ENCODE data around the gene HSPA9. TPM values are rescaled to one million over a fixed set of nuclear protein-coding genes. Genes with fewer than 3 reads are reported as not detected.
A peak's percentile ranks its signal among the peaks of the same experiment; 100 is the strongest.

HSPA9 gene
- total and polyA plus RNA-seq, 9 of the 15 experiments (the other 6 are each of a cell fraction or from before 2014, with no cell fraction given): 195 to 583 (median 514) TPM

DNA sequence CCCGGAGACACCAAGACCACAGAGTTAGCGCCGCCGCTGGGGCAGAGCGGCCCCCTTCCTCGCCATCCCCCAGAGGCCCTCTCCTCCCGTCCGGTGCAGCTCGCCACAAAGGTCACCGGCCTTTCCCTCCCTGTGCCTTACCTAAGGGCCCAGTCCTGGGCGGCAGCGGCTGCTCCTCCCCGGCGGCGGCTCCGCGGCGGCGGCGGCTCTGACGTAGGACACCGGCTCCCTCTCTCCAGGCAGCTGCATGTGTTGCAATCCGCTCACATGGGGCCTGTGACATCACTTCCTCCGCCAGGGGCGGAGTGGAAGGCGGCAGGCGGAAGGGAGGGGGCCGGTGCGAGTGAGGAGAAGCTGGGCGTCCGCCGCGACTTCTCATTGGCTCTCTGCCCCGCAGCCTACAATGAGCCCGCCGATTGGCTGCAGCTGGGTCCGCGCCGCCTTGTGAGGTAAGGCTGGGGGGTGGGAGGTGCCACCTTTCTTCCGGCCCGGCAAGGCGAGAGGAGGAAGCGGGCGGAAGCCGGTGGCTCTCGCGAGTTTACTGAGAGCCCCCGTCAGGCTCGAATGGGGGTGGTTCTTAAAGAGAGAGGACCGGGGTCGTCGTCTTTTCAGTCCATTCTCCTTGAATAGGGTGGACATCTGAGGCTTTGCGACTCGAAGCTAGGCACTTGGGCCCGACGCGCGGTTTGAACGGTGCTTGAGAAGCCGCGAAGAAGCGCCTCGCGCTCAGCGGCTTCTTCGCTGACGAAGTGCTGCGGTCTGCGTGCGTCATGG lies 32.1 kb downstream of the HSPA9 start, which contains the start of gene ETF1 (continued):
- TF ChIP-seq ZFP1 (CRISPR knock-in tag; IDR thresholded peaks at IDR 0.05) (no peak), CBX2 (IDR thresholded peaks at IDR 0.05; ENCODE audit: insufficient read depth, low read length, poor library complexity, severe bottlenecking) (no peak), KDM1A (IDR thresholded peaks at IDR 0.05) (no peak), EP300 (IDR thresholded peaks at IDR 0.05; ENCODE audit: low read length) (0 out of 2 replicates have a peak, but pooled peaks have one; percentile 13), MED1 (CRISPR knock-in tag; IDR thresholded peaks at IDR 0.05; ENCODE audit: borderline replicate concordance) (no peak), SIN3A (IDR thresholded peaks at IDR 0.05; ENCODE audit: borderline replicate concordance in 2 of 2, control insufficient read depth in 1 of 2, low read depth in 2 of 2, low read length in 2 of 2) (0 out of 4 replicates have a peak, but pooled peaks of 1 of the 2 experiments have one; percentile 58), TCF7L2 (IDR thresholded peaks at IDR 0.05; ENCODE audit: low read depth, low read length) (no peak), NFRKB (IDR thresholded peaks at IDR 0.05; ENCODE audit: low read depth) (peak; percentile 75), ZBED1 (IDR thresholded peaks at IDR 0.05) (no peak), KLF6 (CRISPR knock-in tag; IDR thresholded peaks at IDR 0.05; ENCODE audit: borderline replicate concordance) (no peak), HMGN3 (IDR thresholded peaks at IDR 0.05; ENCODE audit: borderline replicate concordance, extremely low read depth, insufficient read length, low read depth, low read length) (peak; percentile 74), RBM15 (IDR thresholded peaks at IDR 0.05; ENCODE audit: insufficient read depth, low read length) (0 out of 2 replicates have a peak, but pooled peaks have one; percentile 62), PCBP1 (IDR thresholded peaks at IDR 0.05; ENCODE audit: low read depth, low read length, poor library complexity, severe bottlenecking) (peak; percentile 89), PBX2 (CRISPR knock-in tag; IDR thresholded peaks at IDR 0.05; ENCODE audit: low read depth) (no peak), PBX2 (tag; conservative IDR thresholded peaks at IDR 0.05; ENCODE audit: low read depth) (no peak), ZKSCAN1 (IDR thresholded peaks at IDR 0.05; ENCODE audit: low read depth, low read length) (0 out of 2 replicates have a peak, but pooled peaks have one; percentile 3), CTBP1 (IDR thresholded peaks at IDR 0.05; ENCODE audit: borderline replicate concordance) (peak; percentile 64; the same call in 1 of the 2 replicates)
- TF ChIP-seq, protein P1, sequence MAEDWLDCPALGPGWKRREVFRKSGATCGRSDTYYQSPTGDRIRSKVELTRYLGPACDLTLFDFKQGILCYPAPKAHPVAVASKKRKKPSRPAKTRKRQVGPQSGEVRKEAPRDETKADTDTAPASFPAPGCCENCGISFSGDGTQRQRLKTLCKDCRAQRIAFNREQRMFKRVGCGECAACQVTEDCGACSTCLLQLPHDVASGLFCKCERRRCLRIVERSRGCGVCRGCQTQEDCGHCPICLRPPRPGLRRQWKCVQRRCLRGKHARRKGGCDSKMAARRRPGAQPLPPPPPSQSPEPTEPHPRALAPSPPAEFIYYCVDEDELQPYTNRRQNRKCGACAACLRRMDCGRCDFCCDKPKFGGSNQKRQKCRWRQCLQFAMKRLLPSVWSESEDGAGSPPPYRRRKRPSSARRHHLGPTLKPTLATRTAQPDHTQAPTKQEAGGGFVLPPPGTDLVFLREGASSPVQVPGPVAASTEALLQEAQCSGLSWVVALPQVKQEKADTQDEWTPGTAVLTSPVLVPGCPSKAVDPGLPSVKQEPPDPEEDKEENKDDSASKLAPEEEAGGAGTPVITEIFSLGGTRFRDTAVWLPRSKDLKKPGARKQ (CRISPR knock-in tag; IDR thresholded peaks at IDR 0.05): no peak
- TF ChIP-seq, protein P2, sequence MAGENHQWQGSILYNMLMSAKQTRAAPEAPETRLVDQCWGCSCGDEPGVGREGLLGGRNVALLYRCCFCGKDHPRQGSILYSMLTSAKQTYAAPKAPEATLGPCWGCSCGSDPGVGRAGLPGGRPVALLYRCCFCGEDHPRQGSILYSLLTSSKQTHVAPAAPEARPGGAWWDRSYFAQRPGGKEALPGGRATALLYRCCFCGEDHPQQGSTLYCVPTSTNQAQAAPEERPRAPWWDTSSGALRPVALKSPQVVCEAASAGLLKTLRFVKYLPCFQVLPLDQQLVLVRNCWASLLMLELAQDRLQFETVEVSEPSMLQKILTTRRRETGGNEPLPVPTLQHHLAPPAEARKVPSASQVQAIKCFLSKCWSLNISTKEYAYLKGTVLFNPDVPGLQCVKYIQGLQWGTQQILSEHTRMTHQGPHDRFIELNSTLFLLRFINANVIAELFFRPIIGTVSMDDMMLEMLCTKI (IDR thresholded peaks at IDR 0.05; ENCODE audit: partially characterized antibody): no peak
- TF ChIP-seq, protein P3, sequence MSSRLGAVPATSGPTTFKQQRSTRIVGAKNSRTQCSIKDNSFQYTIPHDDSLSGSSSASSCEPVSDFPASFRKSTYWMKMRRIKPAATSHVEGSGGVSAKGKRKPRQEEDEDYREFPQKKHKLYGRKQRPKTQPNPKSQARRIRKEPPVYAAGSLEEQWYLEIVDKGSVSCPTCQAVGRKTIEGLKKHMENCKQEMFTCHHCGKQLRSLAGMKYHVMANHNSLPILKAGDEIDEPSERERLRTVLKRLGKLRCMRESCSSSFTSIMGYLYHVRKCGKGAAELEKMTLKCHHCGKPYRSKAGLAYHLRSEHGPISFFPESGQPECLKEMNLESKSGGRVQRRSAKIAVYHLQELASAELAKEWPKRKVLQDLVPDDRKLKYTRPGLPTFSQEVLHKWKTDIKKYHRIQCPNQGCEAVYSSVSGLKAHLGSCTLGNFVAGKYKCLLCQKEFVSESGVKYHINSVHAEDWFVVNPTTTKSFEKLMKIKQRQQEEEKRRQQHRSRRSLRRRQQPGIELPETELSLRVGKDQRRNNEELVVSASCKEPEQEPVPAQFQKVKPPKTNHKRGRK (tag; IDR thresholded peaks at IDR 0.05): no peak

Data from K562 (cell line).